ENCODE measurements around the gene CD244. TPM values are rescaled to one million over a fixed set of nuclear protein-coding genes. Genes with fewer than 3 reads are reported as not detected.

The CD244 gene
- total RNA-seq, 3 donors from 2014 or later = 0.96 to 1.4 (median 1.2) TPM

GRCh38 chr1:160839746-160840145 is 22.9 kb downstream of the CD244 start:
- ATAC-seq (no peak), DNase-seq (no peak)
- H3K9me3 ChIP-seq = no peaks in the 10 kb centered on the region
- no peaks in the 10 kb centered on the region for H3K36me3 ChIP-seq (ENCODE audit: low read depth)
- H3K4me1 ChIP-seq (ENCODE audit: low read depth) = no peaks in the 10 kb centered on the region
- intact Hi-C loops (cut with DNase I, micrococcal nuclease) = no loop called here
- TF ChIP-seq, protein P1, sequence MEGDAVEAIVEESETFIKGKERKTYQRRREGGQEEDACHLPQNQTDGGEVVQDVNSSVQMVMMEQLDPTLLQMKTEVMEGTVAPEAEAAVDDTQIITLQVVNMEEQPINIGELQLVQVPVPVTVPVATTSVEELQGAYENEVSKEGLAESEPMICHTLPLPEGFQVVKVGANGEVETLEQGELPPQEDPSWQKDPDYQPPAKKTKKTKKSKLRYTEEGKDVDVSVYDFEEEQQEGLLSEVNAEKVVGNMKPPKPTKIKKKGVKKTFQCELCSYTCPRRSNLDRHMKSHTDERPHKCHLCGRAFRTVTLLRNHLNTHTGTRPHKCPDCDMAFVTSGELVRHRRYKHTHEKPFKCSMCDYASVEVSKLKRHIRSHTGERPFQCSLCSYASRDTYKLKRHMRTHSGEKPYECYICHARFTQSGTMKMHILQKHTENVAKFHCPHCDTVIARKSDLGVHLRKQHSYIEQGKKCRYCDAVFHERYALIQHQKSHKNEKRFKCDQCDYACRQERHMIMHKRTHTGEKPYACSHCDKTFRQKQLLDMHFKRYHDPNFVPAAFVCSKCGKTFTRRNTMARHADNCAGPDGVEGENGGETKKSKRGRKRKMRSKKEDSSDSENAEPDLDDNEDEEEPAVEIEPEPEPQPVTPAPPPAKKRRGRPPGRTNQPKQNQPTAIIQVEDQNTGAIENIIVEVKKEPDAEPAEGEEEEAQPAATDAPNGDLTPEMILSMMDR (IDR thresholded peaks at IDR 0.05) = no peak
- no peak overlapping the region for H3K4me3 ChIP-seq

DNA sequence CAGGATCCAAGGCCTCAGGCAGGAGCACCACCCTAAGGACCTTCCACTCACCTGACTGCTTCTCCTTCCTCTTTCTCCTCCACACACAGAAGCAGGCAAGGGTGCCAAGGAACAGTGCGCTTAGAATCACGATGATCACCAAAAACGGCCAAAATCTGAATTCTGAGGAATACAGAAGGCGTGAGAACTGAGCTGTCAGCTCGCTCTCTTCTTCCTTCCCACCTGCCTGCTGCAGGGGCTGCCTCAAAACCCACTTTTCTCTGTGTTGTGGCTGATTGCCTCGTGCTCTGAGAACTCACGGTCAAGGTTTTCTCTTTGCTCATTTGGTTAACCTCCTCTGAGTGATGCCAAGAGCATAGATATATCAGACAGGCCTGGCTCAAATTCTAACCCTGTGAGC is 23.8 kb downstream of the CD244 start:
- Histone ChIP-seq H3K4me3 (no peak overlapping the region), H3K9me3 (no peaks in the 10 kb centered on the region), H3K4me1 (ENCODE audit: low read depth) (no peaks in the 10 kb centered on the region), H3K36me3 (ENCODE audit: low read depth) (no peaks in the 10 kb centered on the region)
- ATAC-seq (no peak), DNase-seq (no peak)
- intact Hi-C loops (cut with DNase I, micrococcal nuclease) = no loop called here
- TF ChIP-seq, protein P1 (IDR thresholded peaks at IDR 0.05) = no peak

DNA sequence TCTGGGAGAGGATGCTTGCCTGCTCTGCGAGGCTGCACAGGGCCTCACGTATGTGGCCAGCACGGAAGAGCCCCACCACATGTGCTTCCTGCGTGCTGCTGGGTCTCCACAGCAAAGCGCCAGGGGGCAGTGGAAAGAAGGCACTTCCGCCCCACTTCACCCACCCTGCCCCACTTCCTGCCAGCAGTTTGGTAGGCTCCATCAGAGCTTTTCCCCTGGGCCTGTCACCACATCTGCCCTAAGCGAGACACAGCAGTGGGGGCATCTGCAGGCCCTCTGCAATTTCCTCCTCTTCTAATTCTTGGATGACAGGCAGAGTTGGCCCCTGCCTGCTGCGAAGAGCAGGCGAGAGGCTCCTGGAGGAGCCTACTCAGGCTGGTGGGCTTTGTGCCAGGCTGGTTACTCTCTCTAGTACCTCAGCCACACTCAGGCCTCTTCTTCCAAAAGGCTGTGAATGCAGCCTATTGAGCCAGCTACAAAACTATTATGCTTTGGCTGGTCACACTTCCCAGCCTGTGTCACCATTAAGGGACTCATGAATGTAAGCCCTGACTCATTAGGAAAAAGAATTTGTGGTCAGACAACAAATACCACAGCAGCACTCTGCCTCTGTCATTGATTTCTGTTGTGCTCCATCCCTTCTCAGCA is 25.0 kb downstream of the CD244 start:
- TF ChIP-seq, protein P1 (IDR thresholded peaks at IDR 0.05) = no peak
- no peaks in the 10 kb centered on the region for H3K36me3 ChIP-seq (ENCODE audit: low read depth)
- H3K4me1 ChIP-seq (ENCODE audit: low read depth) = no peaks in the 10 kb centered on the region
- DNase-seq (peak; percentile 40 to 91 (median 67)), ATAC-seq (peak; percentile 95)
- H3K9me3 ChIP-seq = no peaks in the 10 kb centered on the region
- intact Hi-C loops (cut with DNase I, micrococcal nuclease) = no loop called here
- H3K4me3 ChIP-seq = no peak overlapping the region

DNA sequence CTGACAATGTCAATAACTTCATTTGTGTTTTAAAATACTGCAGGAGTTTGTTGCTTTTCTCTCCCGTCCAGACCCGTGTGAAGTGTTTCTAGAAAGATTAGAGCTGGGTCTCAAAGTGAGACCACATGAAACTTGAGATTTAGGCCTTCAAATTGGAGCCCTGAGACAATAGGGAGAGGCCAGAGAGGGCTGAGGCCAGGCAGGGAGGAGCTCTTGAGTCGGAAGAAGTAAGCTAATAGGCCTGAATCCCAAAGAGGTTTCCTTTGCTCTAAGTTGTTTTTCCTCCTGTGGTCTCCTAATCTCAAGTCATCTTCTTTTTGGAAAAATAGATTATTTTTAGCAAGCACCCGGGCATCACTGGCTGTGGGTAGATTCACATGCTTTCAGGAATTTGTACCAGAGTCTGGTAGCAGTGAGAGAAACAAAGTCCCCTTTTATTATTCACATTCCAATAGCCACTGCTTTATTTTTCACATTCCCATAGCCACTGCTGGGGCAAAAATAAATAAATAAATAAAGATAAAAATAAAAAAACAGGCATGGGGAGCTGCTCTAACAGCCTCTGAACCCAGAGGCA is 25.6 kb downstream of the CD244 start:
- Histone ChIP-seq H3K4me1 (ENCODE audit: low read depth) (no peaks in the 10 kb centered on the region), H3K36me3 (ENCODE audit: low read depth) (no peaks in the 10 kb centered on the region), H3K9me3 (no peaks in the 10 kb centered on the region), H3K4me3 (no peak overlapping the region)
- no peak for ATAC-seq
- TF ChIP-seq, protein P1 (IDR thresholded peaks at IDR 0.05) = no peak
- intact Hi-C loops (cut with DNase I, micrococcal nuclease) = no loop called here
- no peak for DNase-seq

GRCh38 chr1:160836561-160836960 is 26.1 kb downstream of the CD244 start:
- intact Hi-C loops (cut with DNase I, micrococcal nuclease) = no loop called here

More at GRCh38 chr1:160836561-160836960, 26.1 kb downstream of the CD244 start:
- no peaks in the 10 kb centered on the region for H3K4me1 ChIP-seq (ENCODE audit: low read depth)
- H3K9me3 ChIP-seq = no peaks in the 10 kb centered on the region
- no peak overlapping the region for H3K4me3 ChIP-seq
- no peaks in the 10 kb centered on the region for H3K36me3 ChIP-seq (ENCODE audit: low read depth)
- DNase-seq (no peak), ATAC-seq (no peak)
- TF ChIP-seq, protein P1 (IDR thresholded peaks at IDR 0.05) = no peak

All from mucosa of descending colon (tissue), 3 donors.